ENCODE results near the gene CEP250. TPM values are rescaled to one million over a fixed set of nuclear protein-coding genes. Genes with fewer than 3 reads are reported as not detected.

The CEP250 gene, protein sequence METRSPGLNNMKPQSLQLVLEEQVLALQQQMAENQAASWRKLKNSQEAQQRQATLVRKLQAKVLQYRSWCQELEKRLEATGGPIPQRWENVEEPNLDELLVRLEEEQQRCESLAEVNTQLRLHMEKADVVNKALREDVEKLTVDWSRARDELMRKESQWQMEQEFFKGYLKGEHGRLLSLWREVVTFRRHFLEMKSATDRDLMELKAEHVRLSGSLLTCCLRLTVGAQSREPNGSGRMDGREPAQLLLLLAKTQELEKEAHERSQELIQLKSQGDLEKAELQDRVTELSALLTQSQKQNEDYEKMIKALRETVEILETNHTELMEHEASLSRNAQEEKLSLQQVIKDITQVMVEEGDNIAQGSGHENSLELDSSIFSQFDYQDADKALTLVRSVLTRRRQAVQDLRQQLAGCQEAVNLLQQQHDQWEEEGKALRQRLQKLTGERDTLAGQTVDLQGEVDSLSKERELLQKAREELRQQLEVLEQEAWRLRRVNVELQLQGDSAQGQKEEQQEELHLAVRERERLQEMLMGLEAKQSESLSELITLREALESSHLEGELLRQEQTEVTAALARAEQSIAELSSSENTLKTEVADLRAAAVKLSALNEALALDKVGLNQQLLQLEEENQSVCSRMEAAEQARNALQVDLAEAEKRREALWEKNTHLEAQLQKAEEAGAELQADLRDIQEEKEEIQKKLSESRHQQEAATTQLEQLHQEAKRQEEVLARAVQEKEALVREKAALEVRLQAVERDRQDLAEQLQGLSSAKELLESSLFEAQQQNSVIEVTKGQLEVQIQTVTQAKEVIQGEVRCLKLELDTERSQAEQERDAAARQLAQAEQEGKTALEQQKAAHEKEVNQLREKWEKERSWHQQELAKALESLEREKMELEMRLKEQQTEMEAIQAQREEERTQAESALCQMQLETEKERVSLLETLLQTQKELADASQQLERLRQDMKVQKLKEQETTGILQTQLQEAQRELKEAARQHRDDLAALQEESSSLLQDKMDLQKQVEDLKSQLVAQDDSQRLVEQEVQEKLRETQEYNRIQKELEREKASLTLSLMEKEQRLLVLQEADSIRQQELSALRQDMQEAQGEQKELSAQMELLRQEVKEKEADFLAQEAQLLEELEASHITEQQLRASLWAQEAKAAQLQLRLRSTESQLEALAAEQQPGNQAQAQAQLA (N-terminal part only)
- total RNA-seq = 10 to 100 TPM; 11.1 to 17.3 TPM
- long read RNA-seq, partial matches to known transcripts = 5 of 12 reads
- long read RNA-seq, other reads (novel, unspliced or antisense) = 7 of 12 reads

- ATAC-seq (peak; percentile 99), DNase-seq (peak; percentile 95)
- intact Hi-C loops (cut with DNase I) = no loop called here
Observed at GRCh38 chr20:35454881-35455609, at the start of gene CEP250. Gene CEP250 (plus strand): TSS chr20:35455598. CDS start chr20:35462368, 6,770 bp downstream.

DNA sequence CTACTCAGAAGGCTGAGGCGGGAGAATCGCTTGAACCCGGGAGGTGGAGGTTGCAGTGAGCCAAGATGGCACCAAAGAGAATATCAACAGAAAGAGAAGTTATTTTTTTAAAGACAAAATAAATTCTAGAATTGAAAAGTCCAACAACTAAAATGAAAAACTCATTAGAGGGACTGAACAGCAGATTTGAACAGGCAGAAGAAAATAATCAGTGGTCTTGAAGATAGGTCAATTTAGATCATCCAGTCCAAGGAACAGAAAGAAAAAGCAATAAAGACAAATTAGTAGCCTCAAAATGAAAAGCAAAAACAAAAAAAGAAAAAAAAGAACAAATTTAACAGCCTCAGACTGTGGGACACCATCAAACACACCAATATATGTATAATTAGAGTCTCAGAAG is 49.6 kb upstream of the CEP250 start:
- DNase-seq (no peak), ATAC-seq (no peak)
- intact Hi-C loops (cut with DNase I) = no loop called here

DNA sequence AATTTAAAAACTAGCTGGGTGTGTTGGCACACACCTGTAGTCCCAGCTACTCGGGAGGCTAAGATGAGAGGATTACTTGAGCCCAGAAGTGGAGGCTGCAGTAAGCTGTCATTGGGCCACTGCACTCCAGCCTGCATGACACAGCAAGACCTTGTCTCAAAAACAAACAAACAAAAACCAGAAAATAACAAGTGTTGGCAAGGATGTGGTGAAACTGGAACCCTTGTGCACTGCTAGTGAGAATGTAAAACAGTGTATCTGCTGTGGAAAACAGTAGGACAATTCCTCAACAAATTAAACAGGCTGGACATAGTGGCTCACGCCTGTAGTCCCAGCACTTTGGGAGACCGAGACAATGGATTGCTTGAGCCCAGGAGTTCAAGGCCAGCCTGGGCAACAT is 47.1 kb upstream of the CEP250 start:
- intact Hi-C loops (cut with DNase I) = no loop called here
- DNase-seq (no peak), ATAC-seq (no peak)

- no peak for DNase-seq
- ATAC-seq = no peak
- intact Hi-C loops (cut with DNase I) = no loop called here
Observed at GRCh38 chr20:35409542-35409941, 45.9 kb upstream of the CEP250 start.

DNA sequence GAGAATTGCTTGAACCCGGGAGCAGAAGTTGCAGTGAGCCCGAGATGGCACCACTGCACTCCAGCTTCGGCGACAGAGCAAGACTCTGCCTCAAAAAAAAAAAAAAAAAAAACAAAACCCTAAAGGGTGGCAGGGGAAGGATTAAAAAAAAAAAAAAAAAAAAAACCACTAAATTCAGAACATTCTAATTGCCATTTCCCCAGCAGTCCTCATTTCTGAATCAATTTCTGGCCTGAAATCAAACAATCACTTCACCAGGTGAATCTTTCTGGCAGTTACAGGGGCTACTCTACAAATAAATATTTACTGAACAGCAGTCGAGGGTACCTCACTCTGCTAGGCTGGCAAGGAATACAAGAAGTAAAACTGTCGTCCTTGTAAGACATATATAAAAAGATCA is 44.8 kb upstream of the CEP250 start:
- DNase-seq (no peak), ATAC-seq (no peak)
- intact Hi-C loops (cut with DNase I) = no loop called here

- intact Hi-C loops (cut with DNase I) = loop anchor here in 1 of 2 donors (10.0 kb wide), 1 partner anchor 207 kb away; no protein-coding TSS in a partner anchor
- ATAC-seq = no peak
Observed at GRCh38 chr20:35421322-35421721, 34.1 kb upstream of the CEP250 start.

GRCh38 chr20:35431621-35432429 is 23.6 kb upstream of the CEP250 start:
- no peak for ATAC-seq
- intact Hi-C loops (cut with DNase I) = no loop called here
- DNase-seq = no peak

More at GRCh38 chr20:35421322-35421721, 34.1 kb upstream of the CEP250 start:
- DNase-seq = no peak

DNA sequence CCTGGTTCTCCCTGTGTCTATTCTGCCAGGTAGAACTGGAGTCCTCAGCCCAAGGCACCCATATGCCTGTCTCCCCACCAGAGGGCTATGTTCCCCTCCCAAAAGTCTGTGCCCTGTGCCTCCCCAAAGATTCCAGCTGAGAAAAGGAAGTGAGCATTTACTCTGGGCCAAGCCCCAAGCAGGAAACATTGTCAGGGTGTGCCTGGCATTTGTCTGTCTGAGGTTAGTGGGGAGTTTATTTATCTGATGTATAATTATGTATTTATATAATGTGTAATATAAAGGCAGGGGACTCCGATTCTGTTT is 23.0 kb upstream of the CEP250 start:
- DNase-seq (no peak), ATAC-seq (no peak)
- intact Hi-C loops (cut with DNase I) = no loop called here

DNA sequence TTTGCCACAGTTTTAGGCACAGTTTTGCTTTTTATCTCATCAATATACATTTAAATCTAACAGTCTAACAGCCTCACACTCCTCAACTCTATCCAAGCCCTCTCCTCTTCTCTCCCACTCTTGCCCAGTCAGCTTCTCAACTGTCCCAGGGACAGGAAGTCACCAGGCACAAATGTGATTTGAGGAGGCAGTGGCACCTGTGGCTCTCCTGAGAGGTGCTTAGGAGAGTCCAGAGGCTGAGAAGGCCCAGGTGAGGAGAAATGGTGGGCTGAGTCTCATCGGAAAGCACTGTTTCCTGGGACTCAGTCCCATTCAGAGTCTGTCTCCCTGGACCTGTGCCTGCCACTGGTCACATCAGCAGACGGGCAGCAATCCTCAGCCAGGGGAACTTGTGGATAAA is 22.1 kb upstream of the CEP250 start:
- DNase-seq = no peak
- intact Hi-C loops (cut with DNase I) = no loop called here
- ATAC-seq = no peak

- intact Hi-C loops (cut with DNase I) = loop anchor here in 1 of 2 donors (5.0 kb wide), 1 partner anchor 132 kb away; no protein-coding TSS in a partner anchor
- peak; percentile 37 to 70 for ATAC-seq
- peak; percentile 41 for DNase-seq
Observed at GRCh38 chr20:35434085-35435005, 21.1 kb upstream of the CEP250 start.

DNA sequence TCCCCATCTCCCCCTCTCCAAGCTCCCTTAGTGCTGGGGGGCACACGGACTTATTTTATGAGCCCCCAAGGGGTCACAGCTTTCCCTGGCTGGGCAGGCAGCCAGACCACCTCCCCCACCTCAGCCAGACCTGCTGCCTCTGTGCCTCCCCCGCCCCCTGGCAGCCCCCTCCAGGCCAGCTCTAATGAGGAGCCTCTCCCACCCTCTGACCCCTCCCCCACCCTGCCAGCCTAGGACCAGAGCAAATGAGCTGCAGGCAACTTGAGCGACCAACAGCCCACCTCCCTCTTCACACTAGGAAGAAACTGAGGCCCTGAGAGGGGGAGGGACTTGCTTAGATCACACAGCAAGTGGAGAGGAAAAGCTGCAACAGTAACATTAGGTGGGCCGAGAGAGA is 19.2 kb upstream of the CEP250 start:
- intact Hi-C loops (cut with DNase I) = loop anchor here in 1 of 2 donors (5.0 kb wide), 1 partner anchor 134 kb away; no protein-coding TSS in a partner anchor
- ATAC-seq = no peak
- DNase-seq = no peak

DNA sequence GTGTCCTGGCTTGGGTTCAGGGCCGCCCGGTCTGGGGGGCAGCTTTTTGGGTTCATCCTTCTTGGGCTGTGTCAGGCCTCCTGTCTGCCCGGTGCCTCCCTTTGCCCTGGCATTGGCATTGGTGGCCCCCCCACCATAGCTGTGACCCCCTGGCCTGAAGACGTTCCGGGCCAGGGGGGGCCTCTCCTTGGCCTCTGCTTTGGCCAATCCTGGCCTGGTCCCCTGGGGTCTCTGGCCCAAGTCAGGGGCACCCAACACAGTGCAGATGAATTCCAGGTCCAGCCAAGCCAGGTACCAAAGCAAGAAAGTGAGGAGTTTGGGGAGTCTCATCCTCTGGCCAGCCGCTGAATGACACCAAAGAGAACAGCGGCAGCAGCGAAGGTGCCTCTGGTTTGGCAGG is 17.8 kb upstream of the CEP250 start:
- no peak for DNase-seq
- ATAC-seq = no peak
- intact Hi-C loops (cut with DNase I) = loop anchor here in 1 of 2 donors (5.0 kb wide), 1 partner anchor 135 kb away; no protein-coding TSS in a partner anchor

GRCh38 chr20:35443003-35443402 is 12.4 kb upstream of the CEP250 start:
- intact Hi-C loops (cut with DNase I) = loop anchor here in 1 of 2 donors (5.0 kb wide), 1 partner anchor 141 kb away; no protein-coding TSS in a partner anchor
- DNase-seq (no peak), ATAC-seq (no peak)

- ATAC-seq (no peak), DNase-seq (no peak)
- intact Hi-C loops (cut with DNase I) = loop anchor here in 1 of 2 donors (5.0 kb wide), 1 partner anchor 142 kb away; no protein-coding TSS in a partner anchor
Observed at GRCh38 chr20:35444226-35444625, 11.2 kb upstream of the CEP250 start.

DNA sequence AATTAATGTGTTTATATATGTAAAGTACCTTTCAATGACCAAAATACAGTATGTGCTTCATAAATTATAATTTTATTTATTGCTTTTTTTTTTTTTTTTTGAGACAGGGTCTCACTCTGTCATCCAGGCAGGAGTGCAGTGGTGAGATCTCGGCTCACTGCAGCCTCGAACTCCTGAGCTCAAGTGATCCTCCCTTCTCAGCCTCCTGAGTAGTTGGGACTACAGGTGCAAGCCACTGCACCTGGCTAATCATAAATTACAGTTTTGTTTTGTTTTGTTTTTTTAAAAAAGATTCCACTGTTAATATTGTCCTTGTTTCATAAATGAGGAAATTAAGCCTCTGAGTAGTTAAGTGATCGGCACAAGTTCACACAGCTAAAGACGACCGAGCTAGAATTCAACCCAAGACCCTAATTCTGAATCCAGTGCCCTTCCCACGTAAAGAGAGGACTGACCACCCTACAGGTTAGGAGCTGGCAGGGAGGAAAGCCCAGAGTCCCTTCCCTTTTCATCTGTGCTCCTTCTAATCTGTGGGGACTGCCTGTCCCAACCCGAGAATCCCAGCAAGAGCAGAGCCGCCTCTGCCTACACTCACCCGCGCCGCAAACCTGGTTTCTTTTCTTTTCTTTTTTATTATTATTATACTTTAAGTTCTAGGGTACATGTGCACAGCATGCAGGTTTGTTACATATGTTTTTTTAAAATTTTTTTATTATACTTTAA is 8.9 kb upstream of the CEP250 start:
- intact Hi-C loops (cut with DNase I) = no loop called here

More for the DNA sequence above, 8.9 kb upstream of the CEP250 start:
- ATAC-seq (peak; percentile 30 to 37), DNase-seq (no peak)
